AG04450 (cell line): Measurements from ENCODE around the gene NUPR2. TPM values are rescaled to one million over a fixed set of nuclear protein-coding genes. Genes with fewer than 3 reads are reported as not detected.
"Not testable (repeated sequence)": the region's sequence is repeated elsewhere in the genome, so short reads cannot be mapped to it uniquely, and the experiment has no call there.

Experiments used
- CTCF ChIA-PET: fragments of 300-600, 350-600 bp; formaldehyde crosslinking; extraction: SDS; loops from one replicate; lab custom pipeline; 2022; ENCODE audit warnings: antibody characterized with exemption, inconsistent platforms; lab: Charles Lee
- POLR2A ChIA-PET: fragments of 350-600 bp; formaldehyde crosslinking; extraction: SDS; loops from one replicate; lab custom pipeline; 2021; ENCODE audit warnings: antibody characterized with exemption, inconsistent platforms; lab: Yijun Ruan, JAX
- DNase-seq: peaks from one replicate; pipeline ENCODE4 v3.0.0-alpha.2; 2011; ENCODE audit warnings: low read depth, low spot score
- H3K27ac ChIP-seq: one replicate; pipeline ENCODE4 v1.5.1; 2012; ENCODE audit warnings: low read depth, low read length, control low read depth
- H3K27me3 ChIP-seq: one replicate; pipeline ENCODE4 v1.6.0; 2012; ENCODE audit warnings: low read length; ENCODE audit not compliant: control insufficient read depth, insufficient read depth
- H3K4me3 ChIP-seq: 2 replicates; pipeline ENCODE4 v1.5.1; 2011; ENCODE audit warnings: mild to moderate bottlenecking, low read depth, low read length, control low read depth
- H3K9me3 ChIP-seq: 2 replicates; pipeline ENCODE4 v1.5.1; 2012; ENCODE audit warnings: low read length; ENCODE audit not compliant: control insufficient read depth, insufficient read depth
- polyA plus RNA-seq: library from polyadenylated mRNA; depleted of rRNA; stranded (reverse); fragments of >200 nt; gene quantifications from 2 replicates; pipeline ENCODE4 v1.2.3, GENCODE V29; 2011; rRNA removed
- TF ChIP-seq, protein P1 (sequence below): IDR thresholded peaks from 2 replicates; pipeline ENCODE4 v1.5.1; 2011; ENCODE audit warnings: low read depth, low read length, control low read depth, inconsistent platforms

The NUPR2 gene
- polyA plus RNA-seq, 1 experiment: not detected

DNA sequence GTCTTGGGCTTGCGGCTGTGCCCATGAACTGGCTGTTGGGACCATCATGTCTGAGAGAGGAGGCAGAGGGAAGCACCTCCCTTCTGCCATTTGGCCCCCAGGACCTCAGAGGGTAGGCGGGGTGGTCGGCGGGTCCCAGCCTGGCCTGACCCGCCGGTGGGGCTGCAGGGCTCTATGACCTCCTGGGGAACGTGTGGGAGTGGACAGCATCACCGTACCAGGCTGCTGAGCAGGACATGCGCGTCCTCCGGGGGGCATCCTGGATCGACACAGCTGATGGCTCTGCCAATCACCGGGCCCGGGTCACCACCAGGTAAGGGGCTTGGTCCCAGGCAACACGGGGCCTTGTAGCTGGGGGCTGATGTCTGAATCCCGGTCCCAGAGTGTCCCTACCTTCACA is 38.0 kb downstream of the NUPR2 start:
- ChIA-PET CTCF (interaction anchor here (0.7 to 2.5 kb wide), 5 partner anchors 7 to 74 kb away, joined by 3 to 23 read pairs (median 4); partner anchors contain the start of gene PHKG1), POLR2A (no interaction called here)
- Histone ChIP-seq H3K27ac (no peak overlapping the region), H3K27me3 (no peaks in the 10 kb centered on the region), H3K4me3 (no peak overlapping the region), H3K9me3 (no peaks in the 10 kb centered on the region)
- TF ChIP-seq, protein P1, sequence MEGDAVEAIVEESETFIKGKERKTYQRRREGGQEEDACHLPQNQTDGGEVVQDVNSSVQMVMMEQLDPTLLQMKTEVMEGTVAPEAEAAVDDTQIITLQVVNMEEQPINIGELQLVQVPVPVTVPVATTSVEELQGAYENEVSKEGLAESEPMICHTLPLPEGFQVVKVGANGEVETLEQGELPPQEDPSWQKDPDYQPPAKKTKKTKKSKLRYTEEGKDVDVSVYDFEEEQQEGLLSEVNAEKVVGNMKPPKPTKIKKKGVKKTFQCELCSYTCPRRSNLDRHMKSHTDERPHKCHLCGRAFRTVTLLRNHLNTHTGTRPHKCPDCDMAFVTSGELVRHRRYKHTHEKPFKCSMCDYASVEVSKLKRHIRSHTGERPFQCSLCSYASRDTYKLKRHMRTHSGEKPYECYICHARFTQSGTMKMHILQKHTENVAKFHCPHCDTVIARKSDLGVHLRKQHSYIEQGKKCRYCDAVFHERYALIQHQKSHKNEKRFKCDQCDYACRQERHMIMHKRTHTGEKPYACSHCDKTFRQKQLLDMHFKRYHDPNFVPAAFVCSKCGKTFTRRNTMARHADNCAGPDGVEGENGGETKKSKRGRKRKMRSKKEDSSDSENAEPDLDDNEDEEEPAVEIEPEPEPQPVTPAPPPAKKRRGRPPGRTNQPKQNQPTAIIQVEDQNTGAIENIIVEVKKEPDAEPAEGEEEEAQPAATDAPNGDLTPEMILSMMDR: no peak
- no peak for DNase-seq

- Histone ChIP-seq H3K27ac (no peak overlapping the region), H3K27me3 (no peaks in the 10 kb centered on the region), H3K9me3 (no peaks in the 10 kb centered on the region), H3K4me3 (no peak overlapping the region)
- ChIA-PET POLR2A (no interaction called here), CTCF (interaction anchor here (0.6 to 2.5 kb wide), 5 partner anchors 14 to 1304 kb away, joined by 3 to 23 read pairs (median 4); partner anchors contain the start of gene PHKG1)
- TF ChIP-seq, protein P1: no peak
- DNase-seq: no peak
Measured at GRCh38 chr7:56077681-56078080, 38.5 kb downstream of the NUPR2 start.

DNA sequence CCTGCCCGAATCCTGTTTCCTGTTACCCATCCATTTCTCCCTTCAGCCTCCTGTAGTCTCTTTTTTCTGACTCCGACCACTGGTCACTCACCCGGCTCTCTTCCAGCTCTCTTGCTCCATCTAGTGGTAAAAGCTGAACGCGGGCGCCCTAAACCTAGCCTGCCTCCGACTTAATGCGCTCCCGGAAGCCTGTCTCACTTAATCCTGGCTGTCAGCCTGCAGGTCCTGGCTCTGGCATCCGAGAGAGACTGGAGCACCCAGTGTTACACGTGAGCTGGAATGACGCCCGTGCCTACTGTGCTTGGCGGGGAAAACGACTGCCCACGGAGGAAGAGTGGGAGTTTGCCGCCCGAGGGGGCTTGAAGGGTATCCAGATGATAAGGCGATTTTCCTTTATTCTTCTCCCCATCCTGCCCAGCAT is 41.8 kb downstream of the NUPR2 start:
- POLR2A ChIA-PET: interaction anchor here (0.5 to 2.1 kb wide), 3 partner anchors 23 to 67 kb away, joined by 3 to 8 read pairs (median 4); partner anchors contain the start of genes CCT6A and PSPH
- no peak overlapping the region for H3K27ac ChIP-seq
- no peaks in the 10 kb centered on the region for H3K9me3 ChIP-seq
- TF ChIP-seq, protein P1: peak; percentile 96
- CTCF ChIA-PET: interaction anchor here (0.5 to 5.0 kb wide), 32 partner anchors 9 to 481 kb away, joined by 3 to 112 read pairs (median 8); partner anchors contain the start of genes CCT6A, CHCHD2, PHKG1 and PSPH
- no peaks in the 10 kb centered on the region for H3K27me3 ChIP-seq
- DNase-seq: peak; percentile 44
- H3K4me3 ChIP-seq: no peak overlapping the region

- H3K4me3 ChIP-seq, H3K27me3 ChIP-seq, H3K9me3 ChIP-seq, DNase-seq, H3K27ac ChIP-seq: not testable (repeated sequence)
- CTCF ChIA-PET: interaction anchor here (1.3 to 4.2 kb wide), 4 partner anchors 7 to 62 kb away, joined by 6 to 55 read pairs (median 9); partner anchors contain the start of gene PHKG1
- POLR2A ChIA-PET: interaction anchor here (2.9 kb wide), 1 partner anchor 15 kb away, joined by 41 read pairs; the partner anchor contains the start of genes CCT6A and PSPH
Measured at GRCh38 chr7:56066376-56066775, 49.8 kb downstream of the NUPR2 start.

Other genes with a start within 250 kb of the NUPR2 start
- gene ZNF713, start 229.0 kb downstream of the NUPR2 start, polyA plus RNA-seq: 2.7 and 3.1 TPM in 2 replicates
- gene MRPS17, start 164.5 kb downstream of the NUPR2 start, polyA plus RNA-seq: 13.1 and 14.9 TPM in 2 replicates
- gene NIPSNAP2, start 151.8 kb downstream of the NUPR2 start, polyA plus RNA-seq: 61.9 and 90.6 TPM in 2 replicates
- 66.0 and 66.4 TPM in 2 replicates for gene PSPH, start 65.0 kb downstream of the NUPR2 start, polyA plus RNA-seq
- gene CCT6A, start 64.7 kb downstream of the NUPR2 start, polyA plus RNA-seq: 214 and 302 TPM in 2 replicates
- 95.4 and 102 TPM in 2 replicates for gene SUMF2, start 52.1 kb downstream of the NUPR2 start, polyA plus RNA-seq
- 0.20 and 0.26 TPM in 2 replicates for gene PHKG1, start 23.5 kb downstream of the NUPR2 start, polyA plus RNA-seq
- 310 and 349 TPM in 2 replicates for gene CHCHD2, start 9.9 kb downstream of the NUPR2 start, polyA plus RNA-seq